Dendritic cell treated with granulocyte-macrophage colony-stimulating factor and Interleukin-4, amounts not matched to agents 40 ng/mL and 50 ng/mL, for 4 days (primary cell): ENCODE data around the gene SLC2A6.

ENCODE experiments used
- H3K27ac Mint-ChIP-seq: one replicate; pipeline ENCODE4 v1.8.0; 2022; ENCODE audit warnings: mild to moderate bottlenecking, mixed read lengths
- H3K27me3 Mint-ChIP-seq: one replicate; pipeline ENCODE4 v1.8.0; 2022; ENCODE audit warnings: mild to moderate bottlenecking, mixed read lengths
- H3K36me3 Mint-ChIP-seq: one replicate; pipeline ENCODE4 v1.8.0; 2022; ENCODE audit warnings: low read depth, mixed read lengths
- H3K4me1 Mint-ChIP-seq: one replicate; pipeline ENCODE4 v1.8.0; 2022; ENCODE audit warnings: low read depth, mixed read lengths
- H3K4me3 Mint-ChIP-seq: one replicate; pipeline ENCODE4 v1.8.0; 2022; ENCODE audit warnings: mild to moderate bottlenecking, moderate library complexity, mixed read lengths
- H3K9me3 Mint-ChIP-seq: one replicate; pipeline ENCODE4 v1.8.0; 2022; ENCODE audit warnings: mixed read lengths
- intact Hi-C: fragments of 100-400 bp; cut with micrococcal nuclease; formaldehyde crosslinking; loops from one replicate; pipeline ENCODE4 v1.15.0; 2022

The SLC2A6 gene

GRCh38 chr9:133519693-133520092 lies 40.8 kb upstream of the SLC2A6 start:
- H3K9me3 Mint-ChIP-seq = no peaks in the 10 kb centered on the region
- no peaks in the 10 kb centered on the region for H3K36me3 Mint-ChIP-seq
- intact Hi-C loops = no loop called here
- H3K4me3 Mint-ChIP-seq = no peak overlapping the region
- H3K4me1 Mint-ChIP-seq = no peaks in the 10 kb centered on the region
- H3K27ac Mint-ChIP-seq = no peak overlapping the region
- H3K27me3 Mint-ChIP-seq = no peaks in the 10 kb centered on the region

DNA sequence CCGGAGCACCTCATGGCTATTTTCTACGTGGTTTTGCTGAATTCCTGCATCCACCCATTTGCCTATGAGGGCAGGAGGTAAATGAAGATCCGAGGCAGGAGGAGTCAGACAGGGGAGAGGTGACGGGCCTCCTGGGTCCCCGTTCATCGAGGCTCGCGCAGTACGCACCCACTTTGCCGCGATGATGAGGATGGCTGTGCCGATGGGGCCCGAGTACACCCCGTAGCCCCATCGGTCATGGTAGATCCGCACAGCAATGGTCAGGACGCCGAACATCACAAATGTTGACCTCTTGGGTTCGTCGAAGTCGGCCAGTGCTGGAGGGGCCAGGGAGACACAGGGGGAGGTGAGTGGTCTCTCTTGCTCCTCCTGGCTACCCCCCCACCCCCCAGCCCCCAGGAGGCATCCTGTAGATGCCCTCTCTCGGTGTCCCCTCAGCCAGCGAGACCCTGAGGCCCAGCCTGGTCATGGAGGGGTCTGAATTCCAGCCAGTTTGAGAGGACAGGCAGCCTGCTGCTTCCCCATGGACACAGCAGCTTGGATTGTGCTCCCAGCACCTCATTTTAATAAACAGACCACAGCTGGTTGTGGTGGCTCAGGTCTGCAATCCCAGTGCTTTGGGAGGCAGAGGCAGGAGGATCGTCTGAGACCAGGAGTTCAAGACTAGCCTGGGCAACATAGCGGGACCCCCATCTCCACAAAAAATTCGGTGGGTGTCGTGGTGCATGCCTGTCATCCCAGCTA lies 40.0 kb upstream of the SLC2A6 start:
- no peaks in the 10 kb centered on the region for H3K4me1 Mint-ChIP-seq
- H3K27ac Mint-ChIP-seq = no peak overlapping the region
- no peaks in the 10 kb centered on the region for H3K36me3 Mint-ChIP-seq
- H3K27me3 Mint-ChIP-seq = no peaks in the 10 kb centered on the region
- no peak overlapping the region for H3K4me3 Mint-ChIP-seq
- H3K9me3 Mint-ChIP-seq = no peaks in the 10 kb centered on the region
- intact Hi-C loops = no loop called here

GRCh38 chr9:133518200-133518599 lies 39.3 kb upstream of the SLC2A6 start:
- Mint-ChIP-seq H3K4me3 (no peak overlapping the region), H3K36me3 (no peaks in the 10 kb centered on the region), H3K4me1 (no peaks in the 10 kb centered on the region), H3K9me3 (no peaks in the 10 kb centered on the region), H3K27ac (no peak overlapping the region), H3K27me3 (no peaks in the 10 kb centered on the region)
- intact Hi-C loops = no loop called here

- Mint-ChIP-seq H3K27ac (no peak overlapping the region), H3K36me3 (no peaks in the 10 kb centered on the region), H3K4me3 (no peak overlapping the region), H3K4me1 (no peaks in the 10 kb centered on the region), H3K27me3 (no peaks in the 10 kb centered on the region), H3K9me3 (no peaks in the 10 kb centered on the region)
- intact Hi-C loops = no loop called here
Observed at GRCh38 chr9:133517711-133518110, 38.8 kb upstream of the SLC2A6 start.

- no peaks in the 10 kb centered on the region for H3K4me1 Mint-ChIP-seq
- H3K27ac Mint-ChIP-seq = no peak overlapping the region
- H3K36me3 Mint-ChIP-seq = no peaks in the 10 kb centered on the region
- no peaks in the 10 kb centered on the region for H3K27me3 Mint-ChIP-seq
- intact Hi-C loops = no loop called here
- no peak overlapping the region for H3K4me3 Mint-ChIP-seq
- H3K9me3 Mint-ChIP-seq = no peaks in the 10 kb centered on the region
Observed at GRCh38 chr9:133516961-133517350, 38.1 kb upstream of the SLC2A6 start.

DNA sequence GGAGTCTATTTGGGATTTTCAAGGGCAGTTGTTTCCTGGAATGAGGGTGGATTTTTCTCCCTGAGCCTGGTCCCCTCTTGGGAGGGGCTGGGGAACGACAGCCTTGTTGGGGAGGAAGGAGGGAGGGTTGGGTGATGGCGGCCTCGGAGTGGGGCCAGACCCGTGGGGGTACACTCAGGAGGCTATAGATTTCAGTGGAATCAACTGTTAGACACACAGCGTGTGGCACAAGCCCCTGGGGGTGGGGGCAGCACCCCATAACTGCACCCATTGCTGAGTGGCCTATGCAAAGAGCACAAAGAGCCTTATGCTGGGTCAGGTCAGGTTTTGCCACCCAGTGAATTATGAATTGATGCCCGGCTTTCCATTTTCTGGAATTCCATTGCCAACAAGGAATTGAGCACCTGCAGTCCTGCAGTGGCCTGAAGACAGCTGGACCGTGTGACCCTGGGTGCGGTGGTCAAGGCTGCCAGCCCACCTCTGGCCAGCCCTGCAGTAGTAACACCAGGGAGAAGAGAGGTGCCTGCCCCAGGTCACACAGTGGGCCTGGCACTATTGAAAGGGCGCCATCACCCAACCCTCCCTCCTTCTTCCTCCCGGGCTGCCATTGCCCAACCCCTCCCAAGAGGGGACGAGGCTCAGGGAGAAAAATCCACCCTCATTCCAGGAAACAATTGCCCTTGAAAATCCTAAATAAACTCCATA lies 37.5 kb upstream of the SLC2A6 start:
- intact Hi-C loops = no loop called here
- no peaks in the 10 kb centered on the region for H3K27me3 Mint-ChIP-seq
- no peak overlapping the region for H3K4me3 Mint-ChIP-seq
- H3K9me3 Mint-ChIP-seq = no peaks in the 10 kb centered on the region
- no peaks in the 10 kb centered on the region for H3K4me1 Mint-ChIP-seq
- H3K36me3 Mint-ChIP-seq = no peaks in the 10 kb centered on the region
- H3K27ac Mint-ChIP-seq = no peak overlapping the region

GRCh38 chr9:133515615-133516255 lies 36.8 kb upstream of the SLC2A6 start:
- Mint-ChIP-seq H3K9me3 (no peaks in the 10 kb centered on the region), H3K36me3 (no peaks in the 10 kb centered on the region), H3K27ac (no peak overlapping the region), H3K27me3 (peaks cover 2% of the 10 kb centered on the region), H3K4me1 (no peaks in the 10 kb centered on the region), H3K4me3 (no peak overlapping the region)
- intact Hi-C loops = no loop called here

DNA sequence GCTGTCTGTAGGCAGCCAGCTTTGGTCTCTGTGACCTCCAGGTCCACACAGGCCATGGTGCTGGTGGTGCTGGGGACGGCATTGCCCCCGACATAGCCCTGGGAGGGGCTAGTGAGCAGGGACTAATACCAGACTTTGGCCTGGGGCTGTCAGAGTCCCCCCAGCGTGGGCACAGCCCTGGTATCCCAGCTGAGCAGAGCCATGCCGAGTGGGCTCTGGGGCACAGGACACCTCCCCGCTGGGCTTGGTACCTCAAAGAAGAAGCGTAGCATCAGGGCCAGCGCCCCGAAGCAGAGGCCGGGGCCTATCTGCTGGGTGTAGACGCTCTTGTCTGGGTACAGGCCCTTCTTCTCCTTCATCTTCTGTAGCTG lies 36.3 kb upstream of the SLC2A6 start:
- Mint-ChIP-seq H3K36me3 (no peaks in the 10 kb centered on the region), H3K4me3 (no peak overlapping the region), H3K9me3 (no peaks in the 10 kb centered on the region), H3K4me1 (no peaks in the 10 kb centered on the region), H3K27ac (no peak overlapping the region), H3K27me3 (peaks cover 3% of the 10 kb centered on the region)
- intact Hi-C loops = no loop called here

DNA sequence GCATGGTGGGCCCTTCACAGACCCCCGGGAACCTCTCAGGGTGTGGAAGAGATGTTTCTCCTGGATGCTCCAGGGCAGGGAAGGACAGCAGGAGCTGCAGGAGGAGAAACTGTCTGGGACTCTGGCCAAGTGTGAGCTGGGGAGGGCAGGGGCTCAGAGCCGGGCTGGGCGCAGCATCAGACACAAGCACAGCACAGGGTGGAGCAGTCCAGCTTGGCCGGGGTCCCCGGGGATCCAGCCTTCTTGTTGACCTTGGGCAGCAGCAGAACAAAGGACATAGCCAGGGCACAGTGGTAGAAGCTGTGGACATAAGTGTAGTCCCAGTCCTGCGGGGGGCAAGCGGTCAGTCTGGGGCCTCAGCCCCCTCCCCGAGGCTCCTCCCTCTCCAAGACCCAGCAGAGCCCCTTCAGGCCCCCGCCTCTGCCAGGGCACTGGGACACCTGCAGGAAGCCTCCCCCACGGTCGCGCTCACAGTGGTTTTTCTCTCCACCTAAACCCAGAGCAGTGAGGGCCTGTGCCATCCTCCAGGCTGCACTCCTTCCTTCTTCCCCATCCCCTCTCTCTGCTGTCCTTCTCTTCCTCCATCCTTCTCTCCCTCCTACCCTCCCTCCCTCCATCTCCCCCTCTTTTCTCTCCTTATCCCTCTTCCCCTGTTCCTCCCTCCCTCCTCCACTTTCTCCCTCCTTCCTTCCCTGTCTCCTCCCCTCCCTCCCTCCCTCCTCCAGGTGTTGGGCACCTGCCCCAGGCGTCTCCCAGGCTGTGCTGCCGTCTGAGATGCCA lies 35.8 kb upstream of the SLC2A6 start:
- Mint-ChIP-seq H3K4me3 (no peak overlapping the region), H3K27ac (no peak overlapping the region), H3K9me3 (no peaks in the 10 kb centered on the region), H3K27me3 (peaks cover 6% of the 10 kb centered on the region), H3K4me1 (peaks cover 2% of the 10 kb centered on the region), H3K36me3 (no peaks in the 10 kb centered on the region)
- intact Hi-C loops = no loop called here

DNA sequence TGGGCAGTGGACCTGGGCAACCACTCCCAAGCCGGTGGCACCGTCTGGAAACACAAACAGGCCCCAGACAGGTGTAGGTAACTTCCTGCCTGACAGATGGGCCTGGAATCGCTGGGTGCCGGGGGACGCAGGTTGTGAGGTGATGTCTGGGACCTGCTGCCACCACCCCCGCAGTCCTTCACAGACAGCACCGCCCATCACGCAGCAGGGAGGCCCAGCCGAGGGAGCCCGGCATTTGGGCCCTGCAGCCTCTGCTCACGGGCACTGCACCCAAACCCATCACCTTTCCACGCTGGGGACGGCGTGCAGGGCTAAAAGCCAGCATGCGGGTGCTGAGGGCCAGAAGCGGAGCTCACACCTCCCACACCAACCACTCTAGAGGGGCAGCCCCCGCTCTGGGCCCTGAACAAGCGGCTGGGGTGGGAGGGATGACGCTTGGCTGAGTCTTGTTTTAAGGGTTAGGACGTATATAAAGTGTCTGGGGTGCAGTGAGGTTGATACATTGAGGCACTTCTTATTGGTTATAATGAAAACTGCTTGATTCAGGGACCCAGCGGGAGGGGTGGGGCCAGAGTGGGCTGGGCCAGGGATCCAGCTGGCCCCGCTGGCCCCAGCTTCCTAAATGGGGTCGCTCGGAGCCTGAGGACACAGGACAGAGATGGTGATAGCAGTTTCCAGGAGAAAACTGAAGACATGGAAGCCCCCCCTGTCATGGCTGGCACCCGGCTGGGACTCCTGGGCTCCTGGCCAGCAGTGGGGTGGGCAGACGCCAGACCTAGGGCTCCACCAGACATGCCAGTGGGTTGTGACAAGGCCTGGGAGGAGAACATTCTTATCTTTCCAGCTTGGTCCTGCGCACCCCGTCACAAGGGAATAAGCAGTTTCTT lies 34.6 kb upstream of the SLC2A6 start:
- Mint-ChIP-seq H3K9me3 (no peaks in the 10 kb centered on the region), H3K36me3 (no peaks in the 10 kb centered on the region), H3K27ac (no peak overlapping the region), H3K4me3 (no peak overlapping the region), H3K27me3 (peaks cover 14% of the 10 kb centered on the region), H3K4me1 (peaks cover 4% of the 10 kb centered on the region)
- intact Hi-C loops = no loop called here

GRCh38 chr9:133512253-133513213 lies 33.6 kb upstream of the SLC2A6 start:
- no peak overlapping the region for H3K27ac Mint-ChIP-seq
- H3K36me3 Mint-ChIP-seq = no peaks in the 10 kb centered on the region
- H3K4me3 Mint-ChIP-seq = no peak overlapping the region
- intact Hi-C loops = no loop called here
- H3K27me3 Mint-ChIP-seq = peaks cover 17% of the 10 kb centered on the region
- peaks cover 4% of the 10 kb centered on the region for H3K4me1 Mint-ChIP-seq
- no peaks in the 10 kb centered on the region for H3K9me3 Mint-ChIP-seq

DNA sequence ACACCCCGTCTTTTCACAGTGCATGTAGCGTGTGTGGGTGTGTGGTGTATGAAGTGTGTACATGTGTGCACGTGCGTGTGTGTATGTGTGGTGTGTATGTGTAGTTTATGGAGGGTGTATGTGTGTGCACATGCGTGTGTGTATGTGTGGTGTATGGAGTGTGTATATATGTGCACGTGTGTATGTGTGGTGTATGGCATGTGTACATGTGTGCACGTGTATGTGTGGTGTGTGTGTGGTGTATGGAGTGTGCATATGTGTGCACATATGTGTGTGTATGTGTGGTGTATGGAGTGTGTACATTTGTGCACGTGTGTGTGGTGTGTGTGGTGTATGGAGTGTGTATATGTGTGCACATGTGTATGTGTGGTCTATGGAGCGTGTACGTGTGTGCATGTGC lies 32.7 kb upstream of the SLC2A6 start:
- H3K27me3 Mint-ChIP-seq = peaks cover 17% of the 10 kb centered on the region
- no peak overlapping the region for H3K27ac Mint-ChIP-seq
- intact Hi-C loops = no loop called here

More for the DNA sequence above, 32.7 kb upstream of the SLC2A6 start:
- Mint-ChIP-seq H3K9me3 (no peaks in the 10 kb centered on the region), H3K36me3 (no peaks in the 10 kb centered on the region), H3K4me3 (no peak overlapping the region), H3K4me1 (peaks cover 4% of the 10 kb centered on the region)
